ENCODE measurements around the gene RTKN. TPM values are rescaled to one million over a fixed set of nuclear protein-coding genes. Genes with fewer than 3 reads are reported as not detected.
"Not testable (repeated sequence)": the region's sequence is repeated elsewhere in the genome, so short reads cannot be mapped to it uniquely, and the experiment has no call there.

The RTKN gene
- polyA plus RNA-seq, 1 donor from 2014 or later, result 4.9 TPM

DNA sequence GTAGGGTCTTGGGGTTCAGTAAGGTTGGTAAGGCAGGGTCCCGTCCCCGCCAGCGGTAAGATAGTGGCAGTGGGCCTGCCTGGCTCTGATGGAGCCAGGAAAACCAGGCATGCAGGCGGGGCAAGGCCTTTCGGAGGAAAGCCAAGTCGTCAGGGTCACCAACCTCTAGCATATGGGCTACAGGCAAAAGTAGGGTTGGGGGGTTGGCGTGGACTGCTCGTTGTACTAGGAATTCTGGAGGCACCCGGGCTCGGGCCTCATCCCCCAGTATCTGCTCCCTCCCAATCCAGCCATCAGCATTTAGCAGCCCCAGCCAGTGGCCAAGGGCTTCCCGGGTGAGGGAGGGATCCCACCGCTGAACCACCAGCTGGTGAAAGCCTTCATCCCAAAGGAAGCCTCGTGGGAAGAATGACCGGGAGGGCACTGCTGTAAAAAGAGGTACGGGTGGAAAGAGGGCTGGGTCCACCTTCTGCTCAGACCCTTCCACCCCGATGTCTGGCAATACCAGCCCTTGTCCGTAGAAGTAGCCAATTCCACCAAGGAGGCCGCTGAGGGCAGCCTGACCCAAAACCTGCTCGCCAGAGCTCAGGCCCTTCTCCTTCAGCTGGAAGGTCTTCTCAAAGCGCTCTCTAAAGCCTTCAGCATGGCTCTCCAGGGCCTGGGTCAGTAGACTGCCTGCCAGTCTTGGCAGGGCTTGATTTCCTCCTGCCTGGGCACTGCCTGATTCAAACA lies 20.5 kb upstream of the RTKN start:
- H3K36me3 ChIP-seq (ENCODE audit: insufficient read depth, low read length), result no peaks in the 10 kb centered on the region
- H3K4me3 ChIP-seq (ENCODE audit: low read length), result no peak overlapping the region
- no peak overlapping the region for H3K4me2 ChIP-seq (ENCODE audit: low read length)
- no peaks in the 10 kb centered on the region for H4K20me1 ChIP-seq (ENCODE audit: insufficient read depth)
- H3K9me2 ChIP-seq (ENCODE audit: insufficient read depth, low read length), result no peaks in the 10 kb centered on the region
- no peak overlapping the region for H3K9ac ChIP-seq (ENCODE audit: low read length)
- no peaks in the 10 kb centered on the region for H3K27me3 ChIP-seq (ENCODE audit: insufficient read depth, low read depth, low read length)
- no peak overlapping the region for H2AFZ ChIP-seq (ENCODE audit: low read depth, low read length)
- no peaks in the 10 kb centered on the region for H3F3A ChIP-seq (ENCODE audit: insufficient read depth, low read length, poor library complexity, severe bottlenecking)
- H3K9me3 ChIP-seq (ENCODE audit: low read length), result no peaks in the 10 kb centered on the region
- TF ChIP-seq EP300 (conservative IDR thresholded peaks at IDR 0.05; ENCODE audit: poor library complexity, severe bottlenecking) (no peak), MXI1 (conservative IDR thresholded peaks at IDR 0.05; ENCODE audit: poor library complexity, severe bottlenecking) (no peak), EZH2 (IDR thresholded peaks at IDR 0.05; ENCODE audit: borderline replicate concordance, insufficient read depth, low read length, poor library complexity, severe bottlenecking) (no peak), POLR2AphosphoS5 (IDR thresholded peaks at IDR 0.05) (no peak), TAF1 (IDR thresholded peaks at IDR 0.05; ENCODE audit: low read depth) (no peak), RAD21 (conservative IDR thresholded peaks at IDR 0.05) (no peak), SMC3 (conservative IDR thresholded peaks at IDR 0.05; ENCODE audit: poor library complexity) (no peak)
- TF ChIP-seq, protein P1, sequence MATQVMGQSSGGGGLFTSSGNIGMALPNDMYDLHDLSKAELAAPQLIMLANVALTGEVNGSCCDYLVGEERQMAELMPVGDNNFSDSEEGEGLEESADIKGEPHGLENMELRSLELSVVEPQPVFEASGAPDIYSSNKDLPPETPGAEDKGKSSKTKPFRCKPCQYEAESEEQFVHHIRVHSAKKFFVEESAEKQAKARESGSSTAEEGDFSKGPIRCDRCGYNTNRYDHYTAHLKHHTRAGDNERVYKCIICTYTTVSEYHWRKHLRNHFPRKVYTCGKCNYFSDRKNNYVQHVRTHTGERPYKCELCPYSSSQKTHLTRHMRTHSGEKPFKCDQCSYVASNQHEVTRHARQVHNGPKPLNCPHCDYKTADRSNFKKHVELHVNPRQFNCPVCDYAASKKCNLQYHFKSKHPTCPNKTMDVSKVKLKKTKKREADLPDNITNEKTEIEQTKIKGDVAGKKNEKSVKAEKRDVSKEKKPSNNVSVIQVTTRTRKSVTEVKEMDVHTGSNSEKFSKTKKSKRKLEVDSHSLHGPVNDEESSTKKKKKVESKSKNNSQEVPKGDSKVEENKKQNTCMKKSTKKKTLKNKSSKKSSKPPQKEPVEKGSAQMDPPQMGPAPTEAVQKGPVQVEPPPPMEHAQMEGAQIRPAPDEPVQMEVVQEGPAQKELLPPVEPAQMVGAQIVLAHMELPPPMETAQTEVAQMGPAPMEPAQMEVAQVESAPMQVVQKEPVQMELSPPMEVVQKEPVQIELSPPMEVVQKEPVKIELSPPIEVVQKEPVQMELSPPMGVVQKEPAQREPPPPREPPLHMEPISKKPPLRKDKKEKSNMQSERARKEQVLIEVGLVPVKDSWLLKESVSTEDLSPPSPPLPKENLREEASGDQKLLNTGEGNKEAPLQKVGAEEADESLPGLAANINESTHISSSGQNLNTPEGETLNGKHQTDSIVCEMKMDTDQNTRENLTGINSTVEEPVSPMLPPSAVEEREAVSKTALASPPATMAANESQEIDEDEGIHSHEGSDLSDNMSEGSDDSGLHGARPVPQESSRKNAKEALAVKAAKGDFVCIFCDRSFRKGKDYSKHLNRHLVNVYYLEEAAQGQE (IDR thresholded peaks at IDR 0.05; ENCODE audit: borderline replicate concordance), result no peak
- TF ChIP-seq, protein P2, sequence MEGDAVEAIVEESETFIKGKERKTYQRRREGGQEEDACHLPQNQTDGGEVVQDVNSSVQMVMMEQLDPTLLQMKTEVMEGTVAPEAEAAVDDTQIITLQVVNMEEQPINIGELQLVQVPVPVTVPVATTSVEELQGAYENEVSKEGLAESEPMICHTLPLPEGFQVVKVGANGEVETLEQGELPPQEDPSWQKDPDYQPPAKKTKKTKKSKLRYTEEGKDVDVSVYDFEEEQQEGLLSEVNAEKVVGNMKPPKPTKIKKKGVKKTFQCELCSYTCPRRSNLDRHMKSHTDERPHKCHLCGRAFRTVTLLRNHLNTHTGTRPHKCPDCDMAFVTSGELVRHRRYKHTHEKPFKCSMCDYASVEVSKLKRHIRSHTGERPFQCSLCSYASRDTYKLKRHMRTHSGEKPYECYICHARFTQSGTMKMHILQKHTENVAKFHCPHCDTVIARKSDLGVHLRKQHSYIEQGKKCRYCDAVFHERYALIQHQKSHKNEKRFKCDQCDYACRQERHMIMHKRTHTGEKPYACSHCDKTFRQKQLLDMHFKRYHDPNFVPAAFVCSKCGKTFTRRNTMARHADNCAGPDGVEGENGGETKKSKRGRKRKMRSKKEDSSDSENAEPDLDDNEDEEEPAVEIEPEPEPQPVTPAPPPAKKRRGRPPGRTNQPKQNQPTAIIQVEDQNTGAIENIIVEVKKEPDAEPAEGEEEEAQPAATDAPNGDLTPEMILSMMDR (IDR thresholded peaks at IDR 0.05; ENCODE audit: poor library complexity, severe bottlenecking), result no peak
- peaks cover 18% of the 10 kb centered on the region for H3K79me2 ChIP-seq (replicated peaks; ENCODE audit: insufficient read depth, low read length)
- no peak overlapping the region for H3K27ac ChIP-seq (ENCODE audit: low read length)

DNA sequence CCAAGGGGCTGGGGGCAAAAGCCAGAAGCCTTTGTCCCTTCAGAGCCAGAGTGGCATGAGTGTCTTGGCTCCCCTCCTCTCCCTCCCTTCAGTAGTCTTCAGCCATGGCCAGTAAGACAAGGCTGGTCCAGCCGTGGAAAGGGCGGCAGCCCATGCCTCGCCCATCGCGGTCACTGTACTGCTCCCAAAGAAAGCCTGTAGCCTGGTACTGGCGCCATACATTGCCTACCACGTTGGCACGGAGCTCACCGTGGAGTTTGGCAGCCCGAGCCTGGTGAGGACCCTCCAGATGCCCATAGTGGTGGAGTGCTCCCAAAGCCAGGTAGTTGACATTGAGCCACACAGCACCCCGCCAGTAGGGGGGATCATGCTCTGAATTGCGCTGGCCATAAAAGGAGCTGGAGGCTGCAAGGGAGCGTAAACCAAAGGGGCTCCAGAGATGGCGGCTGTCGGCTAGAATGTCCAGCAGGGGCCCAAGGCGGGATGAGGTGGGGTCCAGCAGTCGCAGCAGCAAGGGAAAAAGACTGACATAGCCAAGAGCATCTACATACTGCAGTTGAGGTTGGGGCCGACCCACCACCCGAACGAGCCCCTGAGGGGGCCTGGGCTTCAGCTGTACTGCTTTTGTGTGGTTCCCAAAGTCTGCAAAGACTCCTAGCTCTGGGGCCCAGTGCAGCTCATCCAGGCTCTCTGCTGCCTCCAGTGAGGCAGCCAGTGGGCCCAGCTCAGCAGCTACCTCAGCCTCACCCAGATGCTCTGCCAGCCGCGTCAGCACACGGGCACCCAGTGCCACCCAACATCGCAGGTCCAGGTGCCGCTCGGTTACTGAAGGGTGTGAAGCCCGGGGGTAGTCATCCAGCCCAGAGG lies 19.7 kb upstream of the RTKN start:
- no peaks in the 10 kb centered on the region for H3F3A ChIP-seq (ENCODE audit: insufficient read depth, low read length, poor library complexity, severe bottlenecking)
- no peak overlapping the region for H3K9ac ChIP-seq (ENCODE audit: low read length)
- H3K9me2 ChIP-seq (ENCODE audit: insufficient read depth, low read length), result no peaks in the 10 kb centered on the region
- no peak overlapping the region for H3K4me2 ChIP-seq (ENCODE audit: low read length)
- no peaks in the 10 kb centered on the region for H4K20me1 ChIP-seq (ENCODE audit: insufficient read depth)
- H3K79me2 ChIP-seq (replicated peaks; ENCODE audit: insufficient read depth, low read length), result peaks cover 18% of the 10 kb centered on the region
- H3K4me3 ChIP-seq (ENCODE audit: low read length), result no peak overlapping the region
- no peak for TF ChIP-seq EZH2 (IDR thresholded peaks at IDR 0.05; ENCODE audit: borderline replicate concordance, insufficient read depth, low read length, poor library complexity, severe bottlenecking)
- TF ChIP-seq TAF1 (IDR thresholded peaks at IDR 0.05; ENCODE audit: low read depth), result no peak
- H3K27me3 ChIP-seq (ENCODE audit: insufficient read depth, low read depth, low read length), result no peaks in the 10 kb centered on the region
- H3K9me3 ChIP-seq (ENCODE audit: low read length), result no peaks in the 10 kb centered on the region
- no peak overlapping the region for H3K27ac ChIP-seq (ENCODE audit: low read length)
- no peaks in the 10 kb centered on the region for H3K36me3 ChIP-seq (ENCODE audit: insufficient read depth, low read length)
- no peak overlapping the region for H2AFZ ChIP-seq (ENCODE audit: low read depth, low read length)

DNA sequence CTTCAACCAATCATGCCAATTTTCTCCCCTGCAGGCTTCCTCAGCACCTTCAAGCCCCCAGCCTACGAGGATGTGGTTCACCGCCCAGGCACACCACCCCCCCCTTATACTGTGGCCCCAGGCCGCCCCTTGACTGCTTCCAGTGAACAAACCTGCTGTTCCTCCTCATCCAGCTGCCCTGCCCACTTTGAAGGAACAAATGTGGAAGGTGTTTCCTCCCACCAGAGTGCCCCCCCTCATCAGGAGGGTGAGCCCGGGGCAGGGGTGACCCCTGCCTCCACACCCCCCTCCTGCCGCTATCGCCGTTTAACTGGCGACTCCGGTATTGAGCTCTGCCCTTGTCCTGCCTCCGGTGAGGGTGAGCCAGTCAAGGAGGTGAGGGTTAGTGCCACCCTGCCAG lies 18.4 kb upstream of the RTKN start:
- H3K27me3 ChIP-seq (ENCODE audit: insufficient read depth, low read depth, low read length); H3K9me2 ChIP-seq (ENCODE audit: insufficient read depth, low read length); H3K4me2 ChIP-seq (ENCODE audit: low read length); H3F3A ChIP-seq (ENCODE audit: insufficient read depth, low read length, poor library complexity, severe bottlenecking); H3K9ac ChIP-seq (ENCODE audit: low read length); H2AFZ ChIP-seq (ENCODE audit: low read depth, low read length); H3K36me3 ChIP-seq (ENCODE audit: insufficient read depth, low read length); H3K9me3 ChIP-seq (ENCODE audit: low read length); H3K27ac ChIP-seq (ENCODE audit: low read length); H3K4me3 ChIP-seq (ENCODE audit: low read length); H4K20me1 ChIP-seq (ENCODE audit: insufficient read depth): not testable (repeated sequence)
- peaks cover 18% of the 10 kb centered on the region for H3K79me2 ChIP-seq (replicated peaks; ENCODE audit: insufficient read depth, low read length)

DNA sequence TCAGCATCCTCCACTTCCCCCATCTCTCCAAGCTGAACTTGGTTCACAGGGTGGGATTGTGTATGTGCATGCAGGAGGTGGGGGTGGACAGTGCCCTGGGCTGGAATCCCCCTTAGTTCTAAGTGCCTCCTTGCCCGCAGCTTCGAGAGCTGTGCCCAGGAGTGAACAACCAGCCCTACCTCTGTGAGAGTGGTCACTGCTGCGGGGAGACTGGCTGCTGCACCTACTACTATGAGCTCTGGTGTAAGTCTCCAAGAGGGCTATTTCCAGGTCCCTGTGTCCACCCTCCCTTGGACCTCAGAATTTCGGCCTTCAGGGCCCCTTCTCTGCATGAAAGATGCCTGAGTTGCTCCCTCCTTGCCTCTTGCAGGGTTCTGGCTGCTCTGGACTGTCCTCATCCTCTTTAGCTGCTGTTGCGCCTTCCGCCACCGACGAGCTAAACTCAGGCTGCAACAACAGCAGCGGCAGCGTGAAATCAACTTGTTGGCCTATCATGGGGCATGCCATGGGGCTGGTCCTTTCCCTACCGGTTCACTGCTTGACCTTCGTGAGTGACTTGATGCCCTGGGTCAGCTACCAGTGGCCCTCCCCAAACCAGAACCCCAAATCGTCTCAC lies 17.9 kb upstream of the RTKN start:
- Histone ChIP-seq H3K4me2 (ENCODE audit: low read length) (peak overlapping the region; percentile 21), H3K9ac (ENCODE audit: low read length) (peak overlapping the region; percentile 91), H3K4me3 (ENCODE audit: low read length) (peak overlapping the region; percentile 99), H3K79me2 (replicated peaks; ENCODE audit: insufficient read depth, low read length) (peaks cover 18% of the 10 kb centered on the region)
- H3K27ac ChIP-seq (ENCODE audit: low read length); H3K36me3 ChIP-seq (ENCODE audit: insufficient read depth, low read length); H2AFZ ChIP-seq (ENCODE audit: low read depth, low read length); H3K27me3 ChIP-seq (ENCODE audit: insufficient read depth, low read depth, low read length); H4K20me1 ChIP-seq (ENCODE audit: insufficient read depth); H3F3A ChIP-seq (ENCODE audit: insufficient read depth, low read length, poor library complexity, severe bottlenecking); H3K9me3 ChIP-seq (ENCODE audit: low read length); H3K9me2 ChIP-seq (ENCODE audit: insufficient read depth, low read length): not testable (repeated sequence)
